Transverse colon (tissue), 4 donors: Measurements from ENCODE around the gene HGFAC.

Experiments
- EP300 ChIP-seq: sonication (generic); formaldehyde crosslinking; IDR thresholded peaks from one replicate; pipeline ENCODE4 v1.6.1; 2017; ENCODE audit warnings: antibody characterized with exemption, low read depth
- POLR2AphosphoS5 ChIP-seq, 3 donors: sonication (generic); formaldehyde crosslinking; IDR thresholded peaks; one replicate each; pipeline ENCODE4 v1.6.1; 2016; ENCODE audit warnings: antibody characterized with exemption in 3 of 3
- TF ChIP-seq, protein P1 (sequence below), 5 experiments: fragments of 200-600 bp in 3 of 5; fragments of 450-650 bp in 2 of 5; sonication (generic) in 3 of 5; IDR thresholded peaks; 1 replicate in 2 of 5; 2 replicates in 3 of 5; pipeline ENCODE4 v1.5.1; 2016 to 2017; ENCODE audit warnings: antibody characterized with exemption in 5 of 5, inconsistent platforms in 3 of 5, mild to moderate bottlenecking in 2 of 5, moderate library complexity in 1 of 5

DNA sequence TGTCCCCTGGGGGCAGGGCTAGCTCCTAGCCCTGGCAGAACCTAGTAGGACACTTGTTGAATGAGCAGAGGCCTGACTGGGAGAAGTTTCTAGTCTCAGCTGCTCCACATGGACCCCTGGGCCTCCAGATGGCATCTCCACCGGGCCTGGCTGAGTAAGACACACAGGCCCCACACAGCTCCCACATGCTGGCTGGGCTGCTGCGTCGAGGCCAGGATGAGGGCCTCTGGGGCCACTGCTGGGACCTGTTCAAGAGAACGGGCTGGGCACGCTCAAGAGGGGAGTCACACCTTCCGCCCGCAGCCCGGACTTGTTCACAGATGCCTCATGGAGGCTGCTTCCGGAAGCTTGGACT is 4.2 kb upstream of the HGFAC start:
- TF ChIP-seq, protein P1, sequence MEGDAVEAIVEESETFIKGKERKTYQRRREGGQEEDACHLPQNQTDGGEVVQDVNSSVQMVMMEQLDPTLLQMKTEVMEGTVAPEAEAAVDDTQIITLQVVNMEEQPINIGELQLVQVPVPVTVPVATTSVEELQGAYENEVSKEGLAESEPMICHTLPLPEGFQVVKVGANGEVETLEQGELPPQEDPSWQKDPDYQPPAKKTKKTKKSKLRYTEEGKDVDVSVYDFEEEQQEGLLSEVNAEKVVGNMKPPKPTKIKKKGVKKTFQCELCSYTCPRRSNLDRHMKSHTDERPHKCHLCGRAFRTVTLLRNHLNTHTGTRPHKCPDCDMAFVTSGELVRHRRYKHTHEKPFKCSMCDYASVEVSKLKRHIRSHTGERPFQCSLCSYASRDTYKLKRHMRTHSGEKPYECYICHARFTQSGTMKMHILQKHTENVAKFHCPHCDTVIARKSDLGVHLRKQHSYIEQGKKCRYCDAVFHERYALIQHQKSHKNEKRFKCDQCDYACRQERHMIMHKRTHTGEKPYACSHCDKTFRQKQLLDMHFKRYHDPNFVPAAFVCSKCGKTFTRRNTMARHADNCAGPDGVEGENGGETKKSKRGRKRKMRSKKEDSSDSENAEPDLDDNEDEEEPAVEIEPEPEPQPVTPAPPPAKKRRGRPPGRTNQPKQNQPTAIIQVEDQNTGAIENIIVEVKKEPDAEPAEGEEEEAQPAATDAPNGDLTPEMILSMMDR (IDR thresholded peaks at IDR 0.05), result no peak
- TF ChIP-seq EP300 (no peak), POLR2AphosphoS5 (IDR thresholded peaks at IDR 0.05) (no peak)
